WERI-Rb-1 (cell line): ENCODE data around the gene SLC25A18.

ENCODE experiments used
- DNase-seq: peaks from one replicate; pipeline ENCODE4 v3.0.0-alpha.2; 2020
- H3K27ac ChIP-seq: fragments of 250-450 bp; sonication (Bioruptor Pico); 2 replicates; pipeline ENCODE4 v1.5.1; 2020; ENCODE audit warnings: mild to moderate bottlenecking, moderate library complexity
- H3K27me3 ChIP-seq: fragments of 250-450 bp; sonication (Bioruptor Pico); 2 replicates; pipeline ENCODE4 v1.5.1; 2021; ENCODE audit warnings: mild to moderate bottlenecking, low read depth, moderate library complexity; ENCODE audit not compliant: insufficient read depth, severe bottlenecking
- H3K36me3 ChIP-seq: fragments of 250-450 bp; sonication (Bioruptor Pico); 2 replicates; pipeline ENCODE4 v1.5.1; 2020; ENCODE audit warnings: mild to moderate bottlenecking, moderate library complexity
- H3K4me3 ChIP-seq: 2 replicates; pipeline ENCODE4 v1.5.1; 2011; ENCODE audit warnings: low read depth, mild to moderate bottlenecking, control low read depth, low read length
- H3K9me3 ChIP-seq: fragments of 250-450 bp; sonication (Bioruptor Pico); 2 replicates; pipeline ENCODE4 v1.5.1; 2021; ENCODE audit warnings: mild to moderate bottlenecking, moderate library complexity; ENCODE audit not compliant: severe bottlenecking
- CTCF ChIP-seq: IDR thresholded peaks from 2 replicates; pipeline ENCODE4 v1.5.1; 2011; ENCODE audit warnings: low read depth, mild to moderate bottlenecking, control low read depth, inconsistent platforms, low read length

The SLC25A18 gene

GRCh38 chr22:17638432-17639246 lies 75.3 kb downstream of the SLC25A18 start, which contains the start of gene BCL2L13:
TSS of gene BCL2L13 (plus strand) at chr22:17638757. CDS start at chr22:17655712, 16,955 bp downstream.
- Histone ChIP-seq H3K27ac (peak within 1 kb of the TSS; percentile 96), H3K9me3 (peaks cover 3% of the 10 kb centered on the region), H3K27me3 (no peaks in the 10 kb centered on the region), H3K4me3 (peak within 1 kb of the TSS; percentile 83), H3K36me3 (peaks cover 4% of the 10 kb centered on the region; the same call in 1 of the 2 replicates)
- peak; percentile 92 for DNase-seq
- TF ChIP-seq CTCF, result no peak

- Histone ChIP-seq H3K27me3 (no peaks in the 10 kb centered on the region), H3K9me3 (peaks cover 3% of the 10 kb centered on the region), H3K27ac (peak overlapping the region; percentile 96), H3K4me3 (peak overlapping the region; percentile 83), H3K36me3 (peaks cover 4% of the 10 kb centered on the region; the same call in 1 of the 2 replicates)
- no peak for TF ChIP-seq CTCF
- no peak for DNase-seq
Measured at GRCh38 chr22:17639247-17639741, 76.0 kb downstream of the SLC25A18 start.
